Epithelial cell of proximal tubule (primary cell): ENCODE data around the gene TPR. TPM values are rescaled to one million over a fixed set of nuclear protein-coding genes. Genes with fewer than 3 reads are reported as not detected.

Experiments used
- DNase-seq: peaks from one replicate; pipeline ENCODE4 v3.0.0-alpha.2; 2011; ENCODE audit warnings: low read depth
- H3K4me3 ChIP-seq: 2 replicates; pipeline ENCODE4 v1.5.1; 2011; ENCODE audit warnings: low read depth, mild to moderate bottlenecking, low read length
- CTCF ChIP-seq: conservative IDR thresholded peaks from 2 replicates; pipeline ENCODE4 v1.5.1; 2012; ENCODE audit warnings: low read depth, mild to moderate bottlenecking, low read length
- total RNA-seq: library from RNA; depleted of rRNA; stranded (reverse); fragments of >200 nt; gene quantifications from 2 replicates; pipeline ENCODE4 v1.2.3, GENCODE V29; 2015

TPR gene
- total RNA-seq, 1 donor from 2014 or later, result 40.5 TPM

DNA sequence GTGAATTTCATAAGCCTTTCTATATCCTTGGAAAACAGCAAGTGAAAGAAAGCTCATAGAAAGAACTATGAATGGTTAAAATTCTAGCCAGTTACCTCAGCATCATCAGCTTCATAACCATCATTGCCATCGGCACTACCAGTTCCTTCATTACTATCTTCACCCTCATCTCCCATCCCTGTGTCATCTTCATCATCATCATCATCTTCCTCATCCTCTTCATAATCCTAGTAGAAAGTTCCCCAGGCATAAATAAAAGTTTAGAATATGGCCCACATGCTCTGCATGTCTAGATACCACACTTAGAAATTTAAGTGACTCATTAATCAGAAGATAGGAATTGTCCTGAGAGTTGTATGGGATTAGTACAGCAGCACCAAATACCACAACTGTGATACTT lies 49.0 kb downstream of the TPR start:
- no peak for DNase-seq
- no peak overlapping the region for H3K4me3 ChIP-seq
- no peak for TF ChIP-seq CTCF

DNA sequence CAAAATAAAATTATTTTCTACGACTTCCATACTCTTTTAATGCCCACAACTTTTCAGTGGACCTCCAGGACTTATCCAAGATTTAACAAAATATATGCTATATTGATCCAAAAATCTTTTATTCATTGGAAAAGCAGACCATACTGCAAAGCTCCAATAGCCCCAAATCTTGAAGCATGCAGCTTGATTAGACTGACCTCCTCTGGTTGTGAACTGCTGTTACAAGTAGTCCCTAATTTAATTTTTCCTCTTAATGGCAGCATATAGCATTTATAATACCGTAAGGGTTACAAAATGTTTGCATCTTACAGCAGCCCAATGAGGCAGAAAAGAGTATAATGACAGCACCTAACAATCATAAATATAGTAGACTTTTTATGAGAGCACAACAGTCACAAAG lies 49.8 kb downstream of the TPR start:
- no peak overlapping the region for H3K4me3 ChIP-seq
- peak; percentile 51 for TF ChIP-seq CTCF
- no peak for DNase-seq

DNA sequence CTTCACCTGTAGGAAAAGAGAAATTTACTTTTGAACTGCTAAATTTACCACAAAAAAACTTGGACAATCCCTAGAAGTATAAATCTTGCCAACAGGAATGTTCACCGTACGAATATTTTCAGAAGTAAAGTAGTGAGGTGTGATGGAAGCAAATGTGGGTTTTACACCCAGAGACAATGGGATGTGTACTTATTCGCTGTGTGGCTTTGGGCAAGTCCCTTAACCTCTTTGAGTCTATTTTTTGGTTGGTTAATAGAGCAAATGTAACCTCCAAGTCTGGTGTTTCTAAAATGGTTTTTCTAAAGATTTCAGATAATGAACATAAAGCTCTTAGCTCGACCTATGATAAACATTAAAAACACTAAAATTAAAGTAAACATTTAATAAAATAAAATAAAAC lies 51.2 kb downstream of the TPR start:
- H3K4me3 ChIP-seq, result no peak overlapping the region
- TF ChIP-seq CTCF, result no peak
- DNase-seq, result no peak

GRCh38 chr1:186315570-186315969 lies 59.5 kb downstream of the TPR start:
- no peak for DNase-seq
- H3K4me3 ChIP-seq, result no peak overlapping the region
- TF ChIP-seq CTCF, result no peak

DNA sequence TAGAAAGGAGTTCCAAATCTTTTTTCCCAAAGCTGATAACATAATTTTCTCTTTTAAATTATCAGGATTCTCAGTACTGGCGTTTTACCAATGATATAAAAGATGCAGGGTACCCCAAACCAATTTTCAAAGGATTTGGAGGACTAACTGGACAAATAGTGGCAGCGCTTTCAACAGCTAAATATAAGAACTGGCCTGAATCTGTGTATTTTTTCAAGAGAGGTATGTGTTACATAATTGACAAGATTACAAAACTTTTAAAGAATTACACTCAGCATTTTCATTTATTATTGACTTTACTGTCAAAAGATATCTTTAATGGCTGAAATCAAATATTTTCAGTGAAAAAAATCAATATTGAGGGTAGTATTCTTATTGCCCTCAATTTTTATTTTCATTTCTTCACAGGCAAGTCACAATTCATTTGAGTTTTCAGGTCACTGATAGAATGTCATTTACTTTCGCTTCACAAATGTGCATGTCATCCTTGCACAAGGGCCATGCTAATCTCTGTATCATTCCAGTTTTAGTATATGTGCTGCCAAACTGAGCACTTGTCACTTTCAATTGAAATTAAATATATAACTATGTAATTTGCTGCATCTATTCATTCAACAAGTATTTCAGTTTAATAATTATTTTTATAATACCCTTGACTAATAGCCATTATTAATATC lies 63.5 kb downstream of the TPR start:
- TF ChIP-seq CTCF, result no peak
- no peak overlapping the region for H3K4me3 ChIP-seq
- DNase-seq, result no peak

- no peak overlapping the region for H3K4me3 ChIP-seq
- no peak for DNase-seq
- TF ChIP-seq CTCF, result no peak
Measured at GRCh38 chr1:186310307-186310706, 64.7 kb downstream of the TPR start.
